SK-N-SH (cell line): Measurements from ENCODE around the gene PANK4. TPM values are rescaled to one million over a fixed set of nuclear protein-coding genes. Genes with fewer than 3 reads are reported as not detected.

ENCODE experiments used
- CTCF ChIA-PET: fragments of 300-600, 350-600 bp; formaldehyde crosslinking; extraction: SDS; loops from one replicate; lab custom pipeline; 2021; lab: Yijun Ruan, JAX
- POLR2A ChIA-PET: fragments of 350-600 bp; sonication (Branson Sonifier 250); formaldehyde crosslinking; extraction: SDS; loops from one replicate; lab custom pipeline; 2020; ENCODE audit warnings: antibody characterized with exemption, inconsistent platforms; lab: Yijun Ruan, JAX
- DNase-seq: peaks from one replicate; pipeline ENCODE4 v3.0.0; 2012
- H2AFZ ChIP-seq: fragments of 200-600 bp; sonication (generic); 2 replicates; pipeline ENCODE4 v1.8.1; 2016; ENCODE audit warnings: antibody characterized with exemption, mild to moderate bottlenecking, low read depth
- H3F3A ChIP-seq: fragments of 200-600 bp; sonication (generic); replicated peaks from 2 replicates; pipeline ENCODE3; 2016; ENCODE audit warnings: antibody characterized with exemption, mild to moderate bottlenecking; ENCODE audit not compliant: insufficient read depth
- H3K27ac ChIP-seq, 2 experiments: fragments of 200-500 bp in 1 of 2; fragments of 200-600 bp in 1 of 2; sonication (Bioruptor generic) in 1 of 2; sonication (generic), shearing (Covaris generic) in 1 of 2; 2 replicates each; pipeline versions ENCODE4 v1.5.1 to v1.6.1; 2014 to 2016; ENCODE audit warnings: low read depth in 2 of 2, inconsistent platforms in 1 of 2, low read length in 1 of 2, mild to moderate bottlenecking in 1 of 2, mixed read lengths in 1 of 2
- H3K27me3 ChIP-seq: fragments of 200-600 bp; sonication (generic), shearing (Covaris generic); 2 replicates; pipeline ENCODE4 v1.6.1; 2016; ENCODE audit warnings: mixed run types; ENCODE audit not compliant: insufficient read depth
- H3K36me3 ChIP-seq, 2 experiments: fragments of 200-500 bp in 1 of 2; fragments of 200-600 bp in 1 of 2; sonication (Bioruptor generic) in 1 of 2; sonication (generic) in 1 of 2; replicated peaks in 1 of 2; 2 replicates each; pipeline versions ENCODE3 to v1.5.1; 2014 to 2016; ENCODE audit warnings: low read length in 1 of 2, mild to moderate bottlenecking in 1 of 2; ENCODE audit not compliant: insufficient read depth in 2 of 2, control insufficient read depth in 1 of 2
- H3K4me1 ChIP-seq, 2 experiments: fragments of 200-500 bp in 1 of 2; fragments of 200-600 bp in 1 of 2; sonication (Bioruptor generic) in 1 of 2; sonication (generic), shearing (Covaris generic) in 1 of 2; 2 replicates each; pipeline versions ENCODE4 v1.5.1 to v1.6.1; 2014 to 2016; ENCODE audit warnings: low read depth in 1 of 2, low read length in 1 of 2, mixed run types in 1 of 2; ENCODE audit not compliant: insufficient read depth in 2 of 2, control insufficient read depth in 1 of 2
- H3K4me2 ChIP-seq: fragments of 200-600 bp; sonication (generic), shearing (Covaris generic); 2 replicates; pipeline ENCODE4 v1.6.1; 2017; ENCODE audit warnings: mixed run types
- H3K4me3 ChIP-seq, 2 experiments: fragments of 200-500 bp in 1 of 2; fragments of 200-600 bp in 1 of 2; sonication (Bioruptor generic) in 1 of 2; sonication (generic), shearing (Covaris generic) in 1 of 2; 2 replicates each; pipeline versions ENCODE4 v1.5.1 to v1.8.1; 2014 to 2016; ENCODE audit warnings: low read depth in 2 of 2, inconsistent platforms in 1 of 2, low read length in 1 of 2, mild to moderate bottlenecking in 1 of 2, mixed read lengths in 1 of 2, moderate library complexity in 1 of 2
- H3K79me2 ChIP-seq: fragments of 200-600 bp; sonication (generic); 2 replicates; pipeline ENCODE4 v1.8.1; 2017; ENCODE audit warnings: mild to moderate bottlenecking; ENCODE audit not compliant: insufficient read depth
- H3K9ac ChIP-seq: fragments of 200-600 bp; sonication (generic); 2 replicates; pipeline ENCODE4 v1.6.1; 2017; ENCODE audit warnings: mixed run types
- H3K9me2 ChIP-seq: fragments of 200-600 bp; sonication (generic); 2 replicates; pipeline ENCODE4 v1.6.1; 2017; ENCODE audit warnings: mixed run types
- H3K9me3 ChIP-seq: fragments of 200-600 bp; sonication (generic); 2 replicates; pipeline ENCODE4 v1.6.1; 2017; ENCODE audit warnings: mixed run types, mild to moderate bottlenecking, moderate library complexity
- H4K20me1 ChIP-seq: fragments of 200-600 bp; sonication (generic); 2 replicates; pipeline ENCODE4 v1.6.1; 2017; ENCODE audit warnings: mild to moderate bottlenecking, mixed run types; ENCODE audit not compliant: insufficient read depth
- CHD2 ChIP-seq: fragments of 150-350 bp; IDR thresholded peaks from 2 replicates; pipeline ENCODE4 v1.6.1; 2018; ENCODE audit warnings: low read length; ENCODE audit not compliant: partially characterized antibody
- EP300 ChIP-seq, 2 experiments: IDR thresholded peaks; 2 replicates each; pipeline versions ENCODE4 v1.4.0 to v1.6.1; 2012; ENCODE audit warnings: borderline replicate concordance in 1 of 2, low read depth in 1 of 2, low read length in 1 of 2
- FOXJ3 ChIP-seq: sonication (generic); formaldehyde crosslinking; IDR thresholded peaks from 2 replicates; pipeline ENCODE4 v1.5.1; 2020; ENCODE audit warnings: mild to moderate bottlenecking, missing genetic modification reagents
- GATA2 ChIP-seq: sonication (generic); formaldehyde crosslinking; IDR thresholded peaks from 2 replicates; pipeline ENCODE4 v1.5.0; 2020; ENCODE audit warnings: mild to moderate bottlenecking, missing genetic modification reagents
- MXI1 ChIP-seq: IDR thresholded peaks from 2 replicates; pipeline ENCODE4 v1.6.1; 2012; ENCODE audit warnings: mild to moderate bottlenecking, low read depth, low read length, improper control_type of control experiment
- RAD21 ChIP-seq: IDR thresholded peaks from 2 replicates; pipeline ENCODE4 v1.6.1; 2012; ENCODE audit warnings: mild to moderate bottlenecking, low read length
- RCOR1 ChIP-seq: fragments of 150-350 bp; IDR thresholded peaks from 2 replicates; pipeline ENCODE4 v1.6.1; 2017; ENCODE audit warnings: antibody characterized with exemption, low read length
- SMC3 ChIP-seq: IDR thresholded peaks from 2 replicates; pipeline ENCODE4 v1.6.1; 2012; ENCODE audit warnings: low read depth, low read length, improper control_type of control experiment
- YY1 ChIP-seq: IDR thresholded peaks from 2 replicates; pipeline ENCODE4 v1.4.0; 2012; ENCODE audit warnings: low read depth, mild to moderate bottlenecking
- WGBS: methylation state at CpG from one replicate; pipeline ENCODE4 v1.1.6; 2017; ENCODE audit warnings: low lambda C conversion rate; 5-methylcytosine and 5-hydroxymethylcytosine counted together
- polyA plus RNA-seq, 3 experiments: library from polyadenylated mRNA; depleted of rRNA; stranded (reverse); fragments of >200 nt; gene quantifications; 2 replicates each; pipeline ENCODE4 v1.2.3, GENCODE V29; 2012
- TF ChIP-seq, protein P1 (sequence below): IDR thresholded peaks from 2 replicates; pipeline ENCODE4 v1.4.0; 2012; ENCODE audit warnings: low read depth, borderline replicate concordance
- TF ChIP-seq, protein P2 (sequence below): IDR thresholded peaks from 2 replicates; pipeline ENCODE4 v1.6.1; 2012; ENCODE audit warnings: mild to moderate bottlenecking, low read depth, low read length, moderate library complexity
- TF ChIP-seq, protein P3 (sequence below): IDR thresholded peaks from 2 replicates; pipeline ENCODE4 v1.4.0; 2012; ENCODE audit warnings: low read depth, borderline replicate concordance
- TF ChIP-seq, protein P4 (sequence below): fragments of 200-600 bp; sonication (generic); IDR thresholded peaks from 2 replicates; pipeline ENCODE4 v1.6.1; 2017; ENCODE audit warnings: antibody characterized with exemption, mild to moderate bottlenecking, moderate library complexity
- TF ChIP-seq, protein P5 (sequence below): IDR thresholded peaks from 2 replicates; pipeline ENCODE4 v1.4.0; 2012; ENCODE audit warnings: low read depth
- TF ChIP-seq, protein P6 (sequence below): fragments of 150-350 bp; IDR thresholded peaks from 2 replicates; pipeline ENCODE4 v1.6.1; 2016; ENCODE audit warnings: mild to moderate bottlenecking, low read depth, low read length

The PANK4 gene
- polyA plus RNA-seq, 1 of the 3 experiments (the other 2 are of a cell fraction): 16.6 TPM

DNA sequence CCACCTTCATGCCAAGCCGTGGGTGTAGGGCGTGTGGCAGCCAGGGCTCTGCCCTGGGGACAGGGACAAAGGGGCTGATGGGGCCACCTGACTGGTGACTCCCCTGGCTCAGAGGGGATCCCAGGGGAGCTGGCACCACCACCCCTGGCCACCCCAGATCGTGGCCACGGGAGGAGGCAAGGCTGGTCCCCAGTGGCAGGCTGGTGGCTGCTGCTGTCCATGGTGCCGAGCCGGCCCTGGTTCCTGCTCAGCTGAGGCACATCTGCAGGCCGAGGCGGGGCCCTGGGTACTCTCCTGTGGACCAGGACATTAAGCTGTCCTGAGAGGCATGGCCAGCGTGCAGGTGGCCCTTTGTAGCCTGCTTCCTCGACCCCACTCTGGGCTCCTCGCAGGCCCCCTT, 43.8 kb downstream of the PANK4 start:
- H3F3A ChIP-seq: no peaks in the 10 kb centered on the region
- ChIA-PET CTCF (interaction anchor here (0.5 to 3.4 kb wide), 8 partner anchors 9 to 68 kb away, joined by 3 to 26 read pairs (median 4); no protein-coding TSS in a partner anchor), POLR2A (interaction anchor here (2.7 kb wide), 1 partner anchor 61 kb away, joined by 24 read pairs; no protein-coding TSS in a partner anchor)
- no CpG with 5 or more reads among the region's 11 CpGs for WGBS
- H3K79me2 ChIP-seq: no peaks in the 10 kb centered on the region
- no peaks in the 10 kb centered on the region for H3K36me3 ChIP-seq
- no peaks in the 10 kb centered on the region for H3K27me3 ChIP-seq
- H3K27ac ChIP-seq: peak overlapping the region in 1 of 2 experiments; percentile 96; a peak in 2 of 4 replicates
- peaks cover 0 to 60% of the 10 kb centered on the region in 2 experiments; a peak in 1 of 4 replicates for H3K4me1 ChIP-seq
- H3K4me2 ChIP-seq: no peak overlapping the region
- H3K9me2 ChIP-seq: no peaks in the 10 kb centered on the region
- H3K9ac ChIP-seq: no peak overlapping the region
- no peaks in the 10 kb centered on the region for H3K9me3 ChIP-seq
- H4K20me1 ChIP-seq: no peaks in the 10 kb centered on the region
- TF ChIP-seq, protein P1, sequence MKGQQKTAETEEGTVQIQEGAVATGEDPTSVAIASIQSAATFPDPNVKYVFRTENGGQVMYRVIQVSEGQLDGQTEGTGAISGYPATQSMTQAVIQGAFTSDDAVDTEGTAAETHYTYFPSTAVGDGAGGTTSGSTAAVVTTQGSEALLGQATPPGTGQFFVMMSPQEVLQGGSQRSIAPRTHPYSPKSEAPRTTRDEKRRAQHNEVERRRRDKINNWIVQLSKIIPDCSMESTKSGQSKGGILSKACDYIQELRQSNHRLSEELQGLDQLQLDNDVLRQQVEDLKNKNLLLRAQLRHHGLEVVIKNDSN: no peak
- TF ChIP-seq, protein P2, sequence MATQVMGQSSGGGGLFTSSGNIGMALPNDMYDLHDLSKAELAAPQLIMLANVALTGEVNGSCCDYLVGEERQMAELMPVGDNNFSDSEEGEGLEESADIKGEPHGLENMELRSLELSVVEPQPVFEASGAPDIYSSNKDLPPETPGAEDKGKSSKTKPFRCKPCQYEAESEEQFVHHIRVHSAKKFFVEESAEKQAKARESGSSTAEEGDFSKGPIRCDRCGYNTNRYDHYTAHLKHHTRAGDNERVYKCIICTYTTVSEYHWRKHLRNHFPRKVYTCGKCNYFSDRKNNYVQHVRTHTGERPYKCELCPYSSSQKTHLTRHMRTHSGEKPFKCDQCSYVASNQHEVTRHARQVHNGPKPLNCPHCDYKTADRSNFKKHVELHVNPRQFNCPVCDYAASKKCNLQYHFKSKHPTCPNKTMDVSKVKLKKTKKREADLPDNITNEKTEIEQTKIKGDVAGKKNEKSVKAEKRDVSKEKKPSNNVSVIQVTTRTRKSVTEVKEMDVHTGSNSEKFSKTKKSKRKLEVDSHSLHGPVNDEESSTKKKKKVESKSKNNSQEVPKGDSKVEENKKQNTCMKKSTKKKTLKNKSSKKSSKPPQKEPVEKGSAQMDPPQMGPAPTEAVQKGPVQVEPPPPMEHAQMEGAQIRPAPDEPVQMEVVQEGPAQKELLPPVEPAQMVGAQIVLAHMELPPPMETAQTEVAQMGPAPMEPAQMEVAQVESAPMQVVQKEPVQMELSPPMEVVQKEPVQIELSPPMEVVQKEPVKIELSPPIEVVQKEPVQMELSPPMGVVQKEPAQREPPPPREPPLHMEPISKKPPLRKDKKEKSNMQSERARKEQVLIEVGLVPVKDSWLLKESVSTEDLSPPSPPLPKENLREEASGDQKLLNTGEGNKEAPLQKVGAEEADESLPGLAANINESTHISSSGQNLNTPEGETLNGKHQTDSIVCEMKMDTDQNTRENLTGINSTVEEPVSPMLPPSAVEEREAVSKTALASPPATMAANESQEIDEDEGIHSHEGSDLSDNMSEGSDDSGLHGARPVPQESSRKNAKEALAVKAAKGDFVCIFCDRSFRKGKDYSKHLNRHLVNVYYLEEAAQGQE: peak; percentile 88
- TF ChIP-seq GATA2 (CRISPR knock-in tag): no peak
- TF ChIP-seq, all 33 proteins: peak for 1
- Histone ChIP-seq H3K4me3 (no peak overlapping the region), H2AFZ (no peak overlapping the region)
- DNase-seq: no peak

DNA sequence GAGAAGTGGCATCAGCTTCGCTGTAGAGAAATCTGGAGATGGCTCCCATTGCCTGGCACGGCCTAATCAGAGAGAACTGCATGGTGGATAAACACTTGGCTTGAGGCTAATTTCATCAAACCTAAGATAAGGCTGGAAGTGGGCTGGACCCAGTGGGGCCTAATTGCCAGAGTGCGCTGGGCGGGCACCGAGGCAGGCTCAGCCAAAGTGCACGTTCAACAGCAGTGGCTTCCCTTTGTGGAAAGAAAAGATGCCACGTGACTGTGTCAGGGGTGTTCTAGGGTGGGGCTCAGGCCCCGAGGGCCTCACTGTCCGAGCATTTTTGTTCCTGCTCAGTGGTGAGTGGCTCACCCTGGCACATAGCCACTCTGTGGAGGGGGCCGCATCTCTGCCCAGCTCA, 44.5 kb downstream of the PANK4 start:
- no peak overlapping the region for H3K4me3 ChIP-seq
- H3K27ac ChIP-seq: peak overlapping the region in 1 of 2 experiments; percentile 96; a peak in 2 of 4 replicates
- H3K4me2 ChIP-seq: no peak overlapping the region
- H3K36me3 ChIP-seq: no peaks in the 10 kb centered on the region
- peak; percentile 89 for DNase-seq
- H3K27me3 ChIP-seq: no peaks in the 10 kb centered on the region
- H2AFZ ChIP-seq: no peak overlapping the region
- no peaks in the 10 kb centered on the region for H3K9me3 ChIP-seq
- H4K20me1 ChIP-seq: no peaks in the 10 kb centered on the region
- no peak overlapping the region for H3K9ac ChIP-seq
- no peaks in the 10 kb centered on the region for H3K9me2 ChIP-seq
- ChIA-PET CTCF (interaction anchor here (0.5 to 3.4 kb wide), 7 partner anchors 10 to 67 kb away, joined by 3 to 26 read pairs (median 9); no protein-coding TSS in a partner anchor), POLR2A (interaction anchor here (1.2 to 2.7 kb wide), 5 partner anchors 11 to 61 kb away, joined by 3 to 24 read pairs (median 7); partner anchors contain the start of gene PANK4)
- H3F3A ChIP-seq: no peaks in the 10 kb centered on the region
- H3K4me1 ChIP-seq: peaks cover 0 to 67% of the 10 kb centered on the region in 2 experiments; a peak in 1 of 4 replicates
- H3K79me2 ChIP-seq: no peaks in the 10 kb centered on the region
- WGBS: 40% methylated on average over 2 of the region's 10 CpGs
- peak; percentile 34 for TF ChIP-seq CHD2
- peak in 1 of 2 experiments; percentile 71; a peak in 1 of 4 replicates for TF ChIP-seq EP300 (IDR thresholded peaks at IDR 0.05; ENCODE audit: borderline replicate concordance in 1 of 2, low read depth in 1 of 2, low read length in 1 of 2)
- TF ChIP-seq FOXJ3 (CRISPR knock-in tag): peak; percentile 15; the same call in 1 of the 2 replicates
- TF ChIP-seq, protein P3, sequence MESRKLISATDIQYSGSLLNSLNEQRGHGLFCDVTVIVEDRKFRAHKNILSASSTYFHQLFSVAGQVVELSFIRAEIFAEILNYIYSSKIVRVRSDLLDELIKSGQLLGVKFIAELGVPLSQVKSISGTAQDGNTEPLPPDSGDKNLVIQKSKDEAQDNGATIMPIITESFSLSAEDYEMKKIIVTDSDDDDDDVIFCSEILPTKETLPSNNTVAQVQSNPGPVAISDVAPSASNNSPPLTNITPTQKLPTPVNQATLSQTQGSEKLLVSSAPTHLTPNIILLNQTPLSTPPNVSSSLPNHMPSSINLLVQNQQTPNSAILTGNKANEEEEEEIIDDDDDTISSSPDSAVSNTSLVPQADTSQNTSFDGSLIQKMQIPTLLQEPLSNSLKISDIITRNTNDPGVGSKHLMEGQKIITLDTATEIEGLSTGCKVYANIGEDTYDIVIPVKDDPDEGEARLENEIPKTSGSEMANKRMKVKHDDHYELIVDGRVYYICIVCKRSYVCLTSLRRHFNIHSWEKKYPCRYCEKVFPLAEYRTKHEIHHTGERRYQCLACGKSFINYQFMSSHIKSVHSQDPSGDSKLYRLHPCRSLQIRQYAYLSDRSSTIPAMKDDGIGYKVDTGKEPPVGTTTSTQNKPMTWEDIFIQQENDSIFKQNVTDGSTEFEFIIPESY: no peak
- TF ChIP-seq YY1: no peak
- TF ChIP-seq RAD21: peak; percentile 30; the same call in 1 of the 2 replicates
- TF ChIP-seq, protein P4, sequence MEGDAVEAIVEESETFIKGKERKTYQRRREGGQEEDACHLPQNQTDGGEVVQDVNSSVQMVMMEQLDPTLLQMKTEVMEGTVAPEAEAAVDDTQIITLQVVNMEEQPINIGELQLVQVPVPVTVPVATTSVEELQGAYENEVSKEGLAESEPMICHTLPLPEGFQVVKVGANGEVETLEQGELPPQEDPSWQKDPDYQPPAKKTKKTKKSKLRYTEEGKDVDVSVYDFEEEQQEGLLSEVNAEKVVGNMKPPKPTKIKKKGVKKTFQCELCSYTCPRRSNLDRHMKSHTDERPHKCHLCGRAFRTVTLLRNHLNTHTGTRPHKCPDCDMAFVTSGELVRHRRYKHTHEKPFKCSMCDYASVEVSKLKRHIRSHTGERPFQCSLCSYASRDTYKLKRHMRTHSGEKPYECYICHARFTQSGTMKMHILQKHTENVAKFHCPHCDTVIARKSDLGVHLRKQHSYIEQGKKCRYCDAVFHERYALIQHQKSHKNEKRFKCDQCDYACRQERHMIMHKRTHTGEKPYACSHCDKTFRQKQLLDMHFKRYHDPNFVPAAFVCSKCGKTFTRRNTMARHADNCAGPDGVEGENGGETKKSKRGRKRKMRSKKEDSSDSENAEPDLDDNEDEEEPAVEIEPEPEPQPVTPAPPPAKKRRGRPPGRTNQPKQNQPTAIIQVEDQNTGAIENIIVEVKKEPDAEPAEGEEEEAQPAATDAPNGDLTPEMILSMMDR: no peak
- TF ChIP-seq, protein P5, sequence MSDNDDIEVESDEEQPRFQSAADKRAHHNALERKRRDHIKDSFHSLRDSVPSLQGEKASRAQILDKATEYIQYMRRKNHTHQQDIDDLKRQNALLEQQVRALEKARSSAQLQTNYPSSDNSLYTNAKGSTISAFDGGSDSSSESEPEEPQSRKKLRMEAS: no peak
- TF ChIP-seq, protein P6, sequence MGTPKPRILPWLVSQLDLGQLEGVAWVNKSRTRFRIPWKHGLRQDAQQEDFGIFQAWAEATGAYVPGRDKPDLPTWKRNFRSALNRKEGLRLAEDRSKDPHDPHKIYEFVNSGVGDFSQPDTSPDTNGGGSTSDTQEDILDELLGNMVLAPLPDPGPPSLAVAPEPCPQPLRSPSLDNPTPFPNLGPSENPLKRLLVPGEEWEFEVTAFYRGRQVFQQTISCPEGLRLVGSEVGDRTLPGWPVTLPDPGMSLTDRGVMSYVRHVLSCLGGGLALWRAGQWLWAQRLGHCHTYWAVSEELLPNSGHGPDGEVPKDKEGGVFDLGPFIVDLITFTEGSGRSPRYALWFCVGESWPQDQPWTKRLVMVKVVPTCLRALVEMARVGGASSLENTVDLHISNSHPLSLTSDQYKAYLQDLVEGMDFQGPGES: no peak
- peak; percentile 70 for TF ChIP-seq RCOR1
- TF ChIP-seq SMC3: peak; percentile 6; the same call in 1 of the 2 replicates
- peak; percentile 77; the same call in 1 of the 2 replicates for TF ChIP-seq MXI1
- TF ChIP-seq GATA2 (CRISPR knock-in tag): peak; percentile 94
